Measurements from ENCODE around the gene LPAR3.

LPAR3 gene

GRCh38 chr1:84856726-84857270 is 36.2 kb downstream of the LPAR3 start:
- no peak for DNase-seq (ENCODE audit: low spot score)

GRCh38 chr1:84855691-84856630 is 37.0 kb downstream of the LPAR3 start:
- DNase-seq (ENCODE audit: low spot score) = no peak

- no peak for DNase-seq (ENCODE audit: low spot score)
Measured at GRCh38 chr1:84855168-84855567, 37.8 kb downstream of the LPAR3 start.

GRCh38 chr1:84853741-84854721 is 39.0 kb downstream of the LPAR3 start:
- DNase-seq (ENCODE audit: low spot score) = no peak

GRCh38 chr1:84851839-84852238 is 41.2 kb downstream of the LPAR3 start:
- no peak for DNase-seq (ENCODE audit: low spot score)

GRCh38 chr1:84849357-84849975 is 43.5 kb downstream of the LPAR3 start:
- no peak for DNase-seq (ENCODE audit: low spot score)

- no peak for DNase-seq (ENCODE audit: low spot score)
Measured at GRCh38 chr1:84847253-84848250, 45.5 kb downstream of the LPAR3 start.

GRCh38 chr1:84846387-84846786 is 46.6 kb downstream of the LPAR3 start:
- DNase-seq (ENCODE audit: low spot score) = no peak

GRCh38 chr1:84845357-84845756 is 47.6 kb downstream of the LPAR3 start:
- DNase-seq (ENCODE audit: low spot score) = no peak

GRCh38 chr1:84844094-84844493 is 48.9 kb downstream of the LPAR3 start:
- DNase-seq (ENCODE audit: low spot score) = no peak

GRCh38 chr1:84842748-84843231 is 50.2 kb downstream of the LPAR3 start:
- DNase-seq (ENCODE audit: low spot score) = no peak

GRCh38 chr1:84841971-84842370 is 51.0 kb downstream of the LPAR3 start:
- DNase-seq (ENCODE audit: low spot score) = no peak

GRCh38 chr1:84840346-84840745 is 52.7 kb downstream of the LPAR3 start:
- no peak for DNase-seq (ENCODE audit: low spot score)

- no peak for DNase-seq (ENCODE audit: low spot score)
Measured at GRCh38 chr1:84839544-84839943, 53.5 kb downstream of the LPAR3 start.

- DNase-seq (ENCODE audit: low spot score) = no peak
Measured at GRCh38 chr1:84836145-84836544, 56.9 kb downstream of the LPAR3 start.

- no peak for DNase-seq (ENCODE audit: low spot score)
Measured at GRCh38 chr1:84835169-84835568, 57.8 kb downstream of the LPAR3 start.

- DNase-seq (ENCODE audit: low spot score) = no peak
Measured at GRCh38 chr1:84834419-84835064, 58.5 kb downstream of the LPAR3 start.

GRCh38 chr1:84833194-84833593 is 59.8 kb downstream of the LPAR3 start:
- DNase-seq (ENCODE audit: low spot score) = no peak

- DNase-seq (ENCODE audit: low spot score) = no peak
Measured at GRCh38 chr1:84830136-84830535, 62.9 kb downstream of the LPAR3 start.

GRCh38 chr1:84827976-84828375 is 65.0 kb downstream of the LPAR3 start:
- no peak for DNase-seq (ENCODE audit: low spot score)

All from D341Med (cell line).